Adrenal gland (tissue), 12 donors: Measurements from ENCODE around the gene ARL14EP. TPM values are rescaled to one million over a fixed set of nuclear protein-coding genes. Genes with fewer than 3 reads are reported as not detected.

ENCODE experiments used
- DNase-seq, 7 donors: peaks; one replicate each; pipeline ENCODE4 v3.0.0-alpha.2; 2019 to 2020
- H3K27ac ChIP-seq, 5 donors: fragments of 200-600 bp; sonication (generic) in 4 of 5; 1 replicate in 3 of 5; 2 replicates in 2 of 5; pipeline versions ENCODE4 v1.5.1 to v1.8.0; 2016 to 2020; ENCODE audit warnings: mild to moderate bottlenecking in 1 of 5
- H3K27me3 ChIP-seq: fragments of 200-600 bp; 2 replicates; pipeline ENCODE4 v1.8.0; 2021
- H3K36me3 ChIP-seq, 2 donors: fragments of 200-600 bp; replicated peaks in 1 of 2; 1 replicate in 1 of 2; 2 replicates in 1 of 2; pipeline versions ENCODE4 v1.5.1 to v1.8.0; 2018 to 2022
- H3K4me1 ChIP-seq, 2 donors: fragments of 200-600 bp; replicated peaks in 1 of 2; 1 replicate in 1 of 2; 2 replicates in 1 of 2; pipeline versions ENCODE4 v1.5.1 to v1.8.0; 2018 to 2021
- H3K4me3 ChIP-seq, 4 donors: fragments of 200-600 bp; sonication (generic) in 3 of 4; one replicate each; pipeline ENCODE4 v1.5.1; 2016 to 2018
- H3K9me3 ChIP-seq, 3 donors: fragments of 200-600 bp; sonication (generic) in 1 of 3; replicated peaks in 1 of 3; 1 replicate in 2 of 3; 2 replicates in 1 of 3; pipeline versions ENCODE4 v1.5.1 to v1.8.0; 2016 to 2021
- POLR2A ChIP-seq, 2 donors: fragments of 450-650 bp; IDR thresholded peaks; one replicate each; pipeline ENCODE4 v1.6.1; 2017; ENCODE audit warnings: antibody characterized with exemption in 2 of 2, mild to moderate bottlenecking in 2 of 2, moderate library complexity in 1 of 2
- WGBS, 4 donors: extraction: QIAGEN DNeasy Blood & Tissue Kit in 2 of 4; methylation state at CpG; one replicate each; pipeline versions ENCODE4 v1.1.5 to v1.1.7; 2013 to 2017; 5-methylcytosine and 5-hydroxymethylcytosine counted together
- intact Hi-C, 2 donors: fragments of 100-400 bp; cut with DNase I; formaldehyde crosslinking; loops; one replicate each; pipeline versions ENCODE4 v1.14.1 to v1.15.0; 2022 to 2023
- polyA plus RNA-seq, 3 donors: library from polyadenylated mRNA; stranded (reverse); fragments of 200-250 nt in 2 of 3; fragments of 350-450 nt in 1 of 3; fragmentation: Illumina TruSeq in 1 of 3; extraction: RNeasy Lipid Tissue Mini Kit (QIAGEN cat#74804) in 1 of 3; gene quantifications; one replicate each; pipeline ENCODE4 v1.2.3, GENCODE V29; 2013 to 2014
- total RNA-seq, 9 donors: library from RNA; depleted of rRNA in 4 of 9; stranded (reverse); fragments of >200 nt in 4 of 9; fragments of 120-200 nt in 1 of 9; fragmentation: NEBNext Ultra II Directional in 1 of 9; extraction: Animal tissue kit (Norgen Biotek cat#: 25700) in 1 of 9; gene quantifications; one replicate each; pipeline versions ENCODE4 v1.1.0 to v1.2.4, GENCODE V29; 2013 to 2023
- TF ChIP-seq, protein P1 (sequence below), 6 experiments: fragments of 450-650 bp in 4 of 6; fragments of 200-600 bp in 2 of 6; sonication (generic) in 1 of 6; IDR thresholded peaks; 1 replicate in 5 of 6; 2 replicates in 1 of 6; pipeline versions ENCODE4 v1.5.1 to v1.8.0; 2016 to 2021; ENCODE audit warnings: antibody characterized with exemption in 6 of 6, mild to moderate bottlenecking in 2 of 6, moderate library complexity in 1 of 6
- donor health status: healthy with polysubstance abuse.
- donor health status: Bipolar disorder and iron deficiency.
- donor health status: DM: yes; HTN: yes; CAD: no.
- donor health status: DM: no; HTN: no; CAD: no.
- donor health status: DM: no; HTN: no; CAD: no.
- donor health status: DM: yes; HTN: yes; CAD: no.

Gene ARL14EP
- total and polyA plus RNA-seq, 12 donors: 12.0 to 49.5 (median 31.7) TPM

DNA sequence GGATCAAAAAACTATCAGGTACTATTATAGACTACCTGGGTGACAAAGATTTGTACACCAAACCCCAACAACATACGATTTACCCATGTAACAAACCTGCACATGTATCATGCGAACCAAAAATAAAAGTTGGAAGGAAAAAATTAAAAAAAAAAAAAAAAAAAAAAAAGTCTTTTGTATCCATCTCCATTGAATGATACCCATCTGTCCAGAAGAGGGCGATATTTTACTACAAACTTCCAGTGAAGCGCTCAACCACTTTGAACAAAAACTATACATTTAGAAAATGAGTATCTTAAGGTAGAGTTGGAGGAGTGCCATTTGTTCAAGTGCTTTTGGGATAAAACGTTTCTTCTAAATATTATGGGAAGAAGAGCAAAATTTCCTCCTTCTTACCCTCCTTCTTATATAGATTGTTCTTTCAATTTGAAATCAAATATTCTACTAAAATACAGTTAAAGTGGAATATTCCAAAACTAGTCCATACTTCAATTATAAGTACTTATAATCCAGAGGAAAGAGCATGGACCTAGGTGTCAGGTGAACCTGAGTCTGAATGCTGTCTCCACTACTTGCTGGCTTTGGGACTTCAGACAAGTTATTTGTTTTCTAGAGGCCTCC lies 23.3 kb downstream of the ARL14EP start:
- TF ChIP-seq POLR2A (IDR thresholded peaks at IDR 0.05): no peak
- TF ChIP-seq, protein P1, sequence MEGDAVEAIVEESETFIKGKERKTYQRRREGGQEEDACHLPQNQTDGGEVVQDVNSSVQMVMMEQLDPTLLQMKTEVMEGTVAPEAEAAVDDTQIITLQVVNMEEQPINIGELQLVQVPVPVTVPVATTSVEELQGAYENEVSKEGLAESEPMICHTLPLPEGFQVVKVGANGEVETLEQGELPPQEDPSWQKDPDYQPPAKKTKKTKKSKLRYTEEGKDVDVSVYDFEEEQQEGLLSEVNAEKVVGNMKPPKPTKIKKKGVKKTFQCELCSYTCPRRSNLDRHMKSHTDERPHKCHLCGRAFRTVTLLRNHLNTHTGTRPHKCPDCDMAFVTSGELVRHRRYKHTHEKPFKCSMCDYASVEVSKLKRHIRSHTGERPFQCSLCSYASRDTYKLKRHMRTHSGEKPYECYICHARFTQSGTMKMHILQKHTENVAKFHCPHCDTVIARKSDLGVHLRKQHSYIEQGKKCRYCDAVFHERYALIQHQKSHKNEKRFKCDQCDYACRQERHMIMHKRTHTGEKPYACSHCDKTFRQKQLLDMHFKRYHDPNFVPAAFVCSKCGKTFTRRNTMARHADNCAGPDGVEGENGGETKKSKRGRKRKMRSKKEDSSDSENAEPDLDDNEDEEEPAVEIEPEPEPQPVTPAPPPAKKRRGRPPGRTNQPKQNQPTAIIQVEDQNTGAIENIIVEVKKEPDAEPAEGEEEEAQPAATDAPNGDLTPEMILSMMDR (IDR thresholded peaks at IDR 0.05): peak; percentile 47 to 80 (median 67)
- no peaks in the 10 kb centered on the region for H3K9me3 ChIP-seq
- no peaks in the 10 kb centered on the region for H3K4me1 ChIP-seq
- DNase-seq: no peak
- no peaks in the 10 kb centered on the region for H3K36me3 ChIP-seq
- intact Hi-C loops: loop anchor here (5.0 to 10.0 kb wide), 2 partner anchors 509 to 511 kb away; no protein-coding TSS in a partner anchor
- no peak overlapping the region for H3K4me3 ChIP-seq
- 4 to 11% (median 9%) methylated on average over 5 of the region's 5 CpGs for WGBS, 4 donors
- H3K27ac ChIP-seq: no peak overlapping the region
- no peaks in the 10 kb centered on the region for H3K27me3 ChIP-seq

DNA sequence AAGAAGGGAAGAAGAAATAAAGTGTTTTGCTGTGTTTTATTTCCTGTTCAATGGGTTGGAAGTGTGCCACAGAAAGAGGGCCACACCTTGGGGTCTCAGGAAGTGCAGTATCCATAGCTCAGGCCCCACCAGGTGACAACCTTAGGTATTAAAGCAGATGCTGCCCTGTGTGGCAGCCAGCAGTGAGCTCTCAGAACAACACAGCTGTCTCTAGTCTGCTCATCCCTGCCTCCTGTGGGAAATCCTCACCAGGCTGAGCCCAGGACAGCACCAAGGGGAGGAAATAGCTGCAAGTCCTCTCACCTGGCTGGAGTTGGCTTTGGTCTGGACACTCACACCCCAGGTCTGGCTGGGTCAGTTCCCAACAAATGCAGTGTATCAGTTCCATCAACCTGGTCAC lies 25.1 kb downstream of the ARL14EP start:
- Histone ChIP-seq H3K4me3 (no peak overlapping the region), H3K9me3 (no peaks in the 10 kb centered on the region), H3K36me3 (no peaks in the 10 kb centered on the region), H3K27me3 (no peaks in the 10 kb centered on the region), H3K4me1 (no peaks in the 10 kb centered on the region), H3K27ac (no peak overlapping the region)
- intact Hi-C loops: loop anchor here (5.0 to 10.0 kb wide), 2 partner anchors 507 to 509 kb away; no protein-coding TSS in a partner anchor
- no peak for DNase-seq
- TF ChIP-seq, protein P1 (IDR thresholded peaks at IDR 0.05): no peak
- no peak for TF ChIP-seq POLR2A (IDR thresholded peaks at IDR 0.05)

DNA sequence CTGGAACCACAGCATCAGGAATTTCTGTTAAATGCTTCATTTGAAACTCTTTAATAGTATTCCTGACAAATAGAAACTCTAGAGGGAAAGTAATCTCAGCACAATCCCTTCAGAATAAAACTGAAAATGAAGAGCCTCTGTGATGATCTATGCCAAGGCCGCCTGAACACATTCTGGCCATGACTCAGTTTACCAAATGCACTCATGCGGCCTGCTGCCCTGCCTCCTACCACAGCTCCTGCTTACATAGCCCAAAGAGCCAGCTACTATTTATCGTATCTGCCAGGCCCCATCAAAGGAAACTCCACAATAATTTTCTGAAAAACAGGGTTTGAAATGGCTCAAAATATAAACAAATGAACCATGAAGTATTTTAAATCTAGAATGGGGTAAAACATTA lies 27.0 kb downstream of the ARL14EP start:
- H3K27ac ChIP-seq: no peak overlapping the region
- H3K9me3 ChIP-seq: no peaks in the 10 kb centered on the region
- H3K36me3 ChIP-seq: no peaks in the 10 kb centered on the region
- intact Hi-C loops: loop anchor here (5.0 to 10.0 kb wide), 3 partner anchors 505 to 565 kb away; no protein-coding TSS in a partner anchor
- TF ChIP-seq, protein P1 (IDR thresholded peaks at IDR 0.05): no peak
- TF ChIP-seq POLR2A (IDR thresholded peaks at IDR 0.05): no peak
- WGBS, 4 donors: 72 to 95% (median 91%) methylated on average over 3 of the region's 3 CpGs
- no peaks in the 10 kb centered on the region for H3K27me3 ChIP-seq
- H3K4me1 ChIP-seq: no peaks in the 10 kb centered on the region
- peak in 1 of 7 donors; percentile 28 for DNase-seq
- H3K4me3 ChIP-seq: no peak overlapping the region

DNA sequence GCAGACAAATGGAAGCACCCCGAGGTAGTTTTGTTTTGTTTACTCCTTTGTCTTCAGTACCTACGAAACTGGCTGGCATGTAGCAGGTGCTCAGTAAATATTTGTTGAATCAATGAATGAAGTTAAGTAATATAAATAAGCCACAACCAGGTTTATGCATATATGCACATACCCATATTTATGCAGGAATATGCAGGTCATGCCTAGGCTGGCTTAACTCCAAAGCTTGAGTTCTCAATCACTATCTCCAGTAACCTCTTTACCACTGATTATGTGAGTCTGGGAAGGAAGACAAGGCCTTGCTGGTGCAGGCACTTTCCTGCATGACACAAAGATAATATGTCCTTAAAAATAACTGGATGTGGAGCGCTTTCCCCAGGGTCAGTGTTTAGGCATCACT lies 27.5 kb downstream of the ARL14EP start:
- Histone ChIP-seq H3K27ac (no peak overlapping the region), H3K27me3 (no peaks in the 10 kb centered on the region), H3K36me3 (no peaks in the 10 kb centered on the region), H3K9me3 (no peaks in the 10 kb centered on the region), H3K4me1 (no peaks in the 10 kb centered on the region), H3K4me3 (no peak overlapping the region)
- intact Hi-C loops: loop anchor here in 1 of 2 donors (10.0 kb wide), 1 partner anchor 564 kb away; no protein-coding TSS in a partner anchor
- WGBS, 4 donors: 72 to 89% (median 81%) methylated on average over 3 of the region's 3 CpGs
- DNase-seq: no peak
- TF ChIP-seq POLR2A (IDR thresholded peaks at IDR 0.05): no peak
- TF ChIP-seq, protein P1 (IDR thresholded peaks at IDR 0.05): no peak
